Measurements from ENCODE around the gene EGFR.

EGFR gene

DNA sequence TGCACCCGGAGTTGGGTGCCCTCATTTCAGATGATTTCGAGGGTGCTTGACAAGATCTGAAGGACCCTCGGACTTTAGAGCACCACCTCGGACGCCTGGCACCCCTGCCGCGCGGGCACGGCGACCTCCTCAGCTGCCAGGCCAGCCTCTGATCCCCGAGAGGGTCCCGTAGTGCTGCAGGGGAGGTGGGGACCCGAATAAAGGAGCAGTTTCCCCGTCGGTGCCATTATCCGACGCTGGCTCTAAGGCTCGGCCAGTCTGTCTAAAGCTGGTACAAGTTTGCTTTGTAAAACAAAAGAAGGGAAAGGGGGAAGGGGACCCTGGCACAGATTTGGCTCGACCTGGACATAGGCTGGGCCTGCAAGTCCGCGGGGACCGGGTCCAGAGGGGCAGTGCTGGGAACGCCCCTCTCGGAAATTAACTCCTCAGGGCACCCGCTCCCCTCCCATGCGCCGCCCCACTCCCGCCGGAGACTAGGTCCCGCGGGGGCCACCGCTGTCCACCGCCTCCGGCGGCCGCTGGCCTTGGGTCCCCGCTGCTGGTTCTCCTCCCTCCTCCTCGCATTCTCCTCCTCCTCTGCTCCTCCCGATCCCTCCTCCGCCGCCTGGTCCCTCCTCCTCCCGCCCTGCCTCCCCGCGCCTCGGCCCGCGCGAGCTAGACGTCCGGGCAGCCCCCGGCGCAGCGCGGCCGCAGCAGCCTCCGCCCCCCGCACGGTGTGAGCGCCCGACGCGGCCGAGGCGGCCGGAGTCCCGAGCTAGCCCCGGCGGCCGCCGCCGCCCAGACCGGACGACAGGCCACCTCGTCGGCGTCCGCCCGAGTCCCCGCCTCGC is at the start of gene EGFR:
EGFR (plus strand) TSS at position 657 of the 830 bp plus-strand sequence. CDS start 261 bp downstream, outside the sequence.
- DNase-seq, result no peak

DNA sequence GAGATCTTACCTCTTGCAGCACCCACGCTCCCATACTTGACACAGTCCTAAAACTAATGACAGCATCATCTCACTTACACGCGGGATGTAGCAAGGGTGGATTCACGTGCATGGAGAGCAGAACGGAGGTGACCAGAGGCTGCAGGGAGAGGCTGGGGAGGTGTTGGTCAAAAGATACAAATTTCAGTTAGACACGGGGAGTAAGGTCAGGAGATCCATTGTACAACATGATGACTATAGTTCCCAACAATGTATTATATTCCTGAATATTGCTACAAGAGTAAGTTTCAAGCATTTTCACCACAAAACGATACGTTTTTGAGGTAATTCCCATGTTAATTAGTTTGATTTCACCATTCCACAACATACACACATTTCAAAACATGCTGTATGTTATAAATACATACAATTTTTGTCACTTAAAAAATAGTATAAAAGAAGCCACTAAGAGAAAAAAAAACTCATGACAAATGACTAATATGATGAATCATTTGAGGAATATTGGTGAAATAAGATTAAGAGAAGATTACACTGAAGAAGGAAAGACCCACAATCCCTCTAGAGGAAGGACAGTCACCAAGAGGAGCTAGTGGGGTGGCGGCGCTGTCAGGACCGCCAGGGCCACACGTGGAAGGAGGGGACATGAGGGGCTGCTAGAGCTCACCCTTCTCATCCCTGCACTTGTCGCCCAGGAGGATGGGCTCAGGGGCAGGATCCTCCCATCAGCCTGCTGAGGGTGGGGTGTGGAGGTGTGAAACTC is 49.4 kb upstream of the EGFR start:
- DNase-seq, result no peak

DNA sequence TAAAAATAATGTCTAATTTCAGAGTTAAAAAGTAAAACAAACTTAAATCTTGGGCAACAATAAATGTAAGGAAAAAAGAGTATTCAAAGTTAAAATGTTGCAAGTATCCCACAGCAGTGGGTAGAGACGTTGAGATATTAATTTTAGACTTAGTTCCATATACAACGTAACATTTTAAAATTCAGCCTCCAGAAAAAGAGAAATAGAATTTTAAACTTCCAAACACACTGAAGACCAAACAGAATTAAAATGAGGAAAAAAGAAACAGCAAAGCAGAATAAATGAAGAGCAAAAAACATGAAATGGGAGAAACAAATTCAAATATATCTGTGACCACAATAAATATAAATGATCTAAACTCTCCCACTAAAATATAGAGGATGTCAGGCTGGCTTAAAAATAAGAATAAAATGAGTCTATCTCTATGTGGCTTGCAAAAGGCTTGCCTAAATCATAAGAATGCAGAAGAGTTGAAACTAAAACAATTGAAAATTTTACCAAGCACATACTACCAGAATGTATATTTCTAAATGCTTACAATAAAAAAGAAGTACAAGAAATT is 46.0 kb upstream of the EGFR start:
- DNase-seq, result no peak

DNA sequence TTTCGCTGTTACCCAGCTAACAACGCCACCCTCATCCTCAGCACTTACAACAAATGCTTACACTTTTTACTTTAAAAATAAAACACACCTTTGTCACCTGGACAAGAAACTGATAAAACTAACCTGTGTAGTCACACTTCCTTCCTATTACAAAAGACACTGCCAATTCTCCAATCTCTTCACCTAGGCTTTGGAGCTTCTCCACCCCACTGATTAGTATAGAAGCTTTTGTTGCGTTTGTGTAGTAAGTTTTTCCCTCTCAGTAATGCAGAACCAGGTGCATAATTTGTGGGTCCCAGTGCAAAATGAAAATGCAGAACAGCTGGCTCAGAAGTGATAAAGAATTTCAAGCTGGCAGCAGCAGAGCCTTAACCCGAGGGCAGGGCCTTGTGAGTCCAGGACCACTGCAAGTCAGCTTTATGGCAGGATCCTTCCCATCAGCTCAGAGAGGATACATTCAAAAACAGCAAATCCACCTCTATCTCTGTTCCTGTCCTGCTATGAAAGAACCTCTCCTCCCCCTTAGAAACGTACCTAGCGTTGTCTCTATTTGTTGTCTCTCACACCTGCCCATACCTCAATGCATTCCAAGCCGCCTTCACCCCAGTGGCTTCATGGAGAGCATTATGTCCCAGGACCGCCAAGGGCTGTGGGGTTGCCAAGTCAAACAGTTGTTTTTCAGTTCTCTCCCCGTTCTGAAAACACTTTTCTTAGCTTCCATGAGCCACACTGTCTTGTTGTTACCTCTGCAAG is 40.3 kb upstream of the EGFR start:
- DNase-seq, result no peak

DNA sequence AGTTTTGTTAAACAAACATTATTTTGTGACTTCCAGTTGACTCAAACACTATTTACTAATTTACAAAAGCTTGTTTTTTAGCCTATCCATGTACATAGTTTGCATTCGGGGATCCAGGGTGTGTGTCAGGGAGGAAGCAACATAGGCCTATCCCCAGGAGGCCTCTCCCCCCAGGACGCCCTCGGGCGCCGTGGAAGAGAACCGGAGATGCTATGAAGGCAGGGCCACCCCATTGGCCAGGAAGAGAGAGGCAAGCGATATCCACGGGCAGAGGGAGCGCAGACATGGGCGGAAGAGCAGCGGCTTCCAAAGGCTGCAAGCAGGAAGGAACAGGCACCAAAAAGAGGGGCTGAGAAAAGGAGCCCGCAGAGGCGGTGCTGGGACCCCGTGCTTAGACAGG is 38.3 kb upstream of the EGFR start:
- no peak for DNase-seq

DNA sequence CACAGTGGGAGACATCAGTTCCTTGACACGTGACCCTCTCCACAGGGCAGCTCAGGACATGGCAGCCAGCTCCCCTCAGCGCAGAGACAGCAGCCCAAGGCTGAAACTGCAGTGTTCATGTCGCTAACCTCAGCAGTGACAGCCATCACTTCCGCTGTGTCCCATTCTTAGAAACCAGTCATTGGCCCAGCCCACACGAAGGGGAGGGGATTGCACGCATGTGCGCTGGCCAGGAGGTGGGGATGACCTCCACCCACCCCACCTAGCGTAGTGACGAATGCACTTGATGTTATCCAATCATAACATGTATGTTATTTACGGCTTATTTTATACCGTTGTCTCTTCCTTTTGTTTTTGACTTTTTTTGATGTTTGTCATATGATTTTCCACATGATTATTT is 36.9 kb upstream of the EGFR start:
- no peak for DNase-seq

DNA sequence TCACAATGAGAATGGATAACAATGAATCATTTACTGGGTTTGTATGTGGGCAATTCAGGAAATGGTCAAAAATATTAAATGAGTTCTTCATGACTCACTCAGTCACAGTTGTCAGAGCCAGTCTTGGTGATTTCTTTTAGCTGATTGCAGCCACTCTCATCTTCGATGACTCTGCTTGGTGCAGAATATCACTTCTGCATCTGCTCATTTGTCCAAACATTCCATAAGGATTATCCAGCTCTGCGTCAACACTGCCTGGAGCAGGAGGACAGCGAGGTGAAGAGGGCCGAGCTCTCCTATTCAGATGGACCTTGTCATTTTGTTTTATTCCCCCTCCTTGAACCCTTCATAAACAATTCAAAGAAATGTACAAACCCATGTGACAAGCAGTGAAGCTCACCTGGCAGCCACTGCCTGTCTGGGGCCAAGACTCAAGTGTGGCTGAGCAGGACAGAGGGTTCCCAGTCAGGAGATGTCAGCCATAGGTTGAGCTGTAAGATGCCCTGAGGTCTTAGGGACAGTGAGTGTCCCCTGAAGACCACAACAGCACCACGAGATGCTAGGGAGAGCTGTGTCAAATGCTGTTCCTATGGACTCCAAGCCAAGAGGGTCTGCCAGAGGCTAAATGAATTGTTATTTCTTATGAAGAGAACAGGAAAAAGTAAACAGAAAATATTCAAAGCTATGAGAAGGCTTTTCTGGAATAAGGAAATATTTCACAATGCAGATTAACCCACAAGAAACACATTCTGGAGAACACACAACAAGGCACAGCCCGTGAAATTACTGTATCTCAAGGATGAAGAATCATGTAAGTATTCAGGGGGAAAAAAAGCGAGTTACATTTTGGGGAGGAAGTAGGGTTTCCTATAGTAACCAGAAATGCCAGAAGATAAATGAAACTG is 33.1 kb upstream of the EGFR start:
- DNase-seq, result no peak

DNA sequence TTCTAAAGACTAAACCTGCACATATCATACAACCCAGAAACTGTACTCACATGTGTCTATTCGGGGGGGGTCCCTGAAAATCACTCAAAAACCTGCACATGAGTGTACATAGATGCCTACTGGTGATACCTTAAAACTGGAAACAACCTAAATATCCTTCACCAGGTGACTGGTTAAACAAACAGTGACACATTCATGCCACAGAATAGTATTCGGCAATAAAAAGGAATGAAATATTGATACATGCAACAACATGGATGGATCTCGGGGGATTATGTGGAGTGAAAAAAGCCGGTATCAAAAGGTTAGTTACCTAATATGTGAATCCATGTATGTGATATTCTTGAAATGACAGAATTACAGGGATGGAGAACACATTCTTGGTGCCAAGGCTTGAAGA is 32.1 kb upstream of the EGFR start:
- DNase-seq, result no peak

DNA sequence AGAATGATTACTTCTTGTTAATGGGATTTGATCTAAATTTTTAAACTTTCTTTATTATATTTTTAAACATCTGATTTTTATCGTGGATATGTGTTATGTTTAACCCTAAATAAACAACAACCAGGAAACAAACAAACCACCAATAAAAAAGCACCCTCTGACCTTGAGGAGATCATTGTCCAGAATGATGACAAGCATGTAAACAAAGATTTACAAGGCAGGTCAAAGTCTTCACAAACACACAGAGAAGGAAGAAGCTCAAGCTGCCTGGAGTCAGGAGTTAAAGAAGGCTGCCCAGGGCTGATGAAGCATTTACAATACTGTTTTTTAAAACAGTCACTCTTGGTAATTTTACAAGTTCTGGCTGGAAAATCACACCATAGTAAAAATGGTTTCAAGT is 31.0 kb upstream of the EGFR start:
- DNase-seq, result no peak

DNA sequence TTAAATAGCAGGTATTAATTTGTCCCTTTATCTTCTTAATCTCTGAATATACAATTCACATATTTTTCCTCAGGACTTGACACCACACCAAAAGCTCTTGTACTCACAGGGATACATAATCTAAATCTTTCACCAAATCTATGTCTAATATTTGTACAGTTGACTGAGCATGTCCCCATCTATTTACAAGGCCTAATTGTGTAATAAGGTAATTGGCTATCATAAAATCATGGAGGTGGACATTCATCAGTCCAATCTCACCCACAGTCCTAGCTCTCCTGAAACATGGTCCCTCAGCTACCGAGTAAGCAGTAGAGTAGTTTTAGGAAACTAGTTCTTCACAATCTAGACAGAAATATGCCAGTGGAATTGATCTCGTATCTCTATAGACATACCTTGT is 30.3 kb upstream of the EGFR start:
- no peak for DNase-seq

DNA sequence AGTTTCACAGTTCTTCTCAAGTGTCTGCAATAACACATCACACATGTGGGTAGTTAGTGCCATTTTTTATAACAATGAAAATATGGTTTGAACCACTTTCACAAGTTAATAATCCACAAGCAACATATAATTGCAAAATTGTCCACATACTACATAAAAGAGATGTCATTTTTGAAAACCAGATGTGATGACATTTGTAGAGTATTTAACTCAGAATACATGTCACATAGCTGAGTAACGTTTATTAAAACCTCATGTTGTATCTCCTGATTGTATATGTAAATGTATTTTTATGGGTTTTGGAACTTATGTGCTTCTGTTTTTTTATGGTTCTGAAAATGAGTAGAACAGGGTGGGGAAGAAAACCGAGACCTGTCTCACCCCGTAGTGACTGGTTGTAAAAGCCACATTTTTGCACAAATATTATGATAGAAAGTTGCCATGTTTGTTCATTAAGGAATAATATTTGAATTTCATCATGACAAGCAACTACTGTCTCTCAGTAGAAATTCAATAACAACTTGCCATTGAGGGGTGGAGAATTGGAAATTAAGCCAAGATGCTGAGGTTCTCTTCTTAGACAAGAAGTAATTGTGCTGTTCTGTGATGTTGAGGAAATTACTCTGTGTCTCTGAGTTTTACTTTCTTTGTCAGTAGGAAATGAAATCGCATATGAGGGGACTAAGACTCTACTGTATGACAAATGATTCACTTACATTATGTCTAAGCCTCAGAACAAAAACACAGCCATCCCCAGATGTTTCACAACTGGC is 29.2 kb upstream of the EGFR start:
- no peak for DNase-seq

DNA sequence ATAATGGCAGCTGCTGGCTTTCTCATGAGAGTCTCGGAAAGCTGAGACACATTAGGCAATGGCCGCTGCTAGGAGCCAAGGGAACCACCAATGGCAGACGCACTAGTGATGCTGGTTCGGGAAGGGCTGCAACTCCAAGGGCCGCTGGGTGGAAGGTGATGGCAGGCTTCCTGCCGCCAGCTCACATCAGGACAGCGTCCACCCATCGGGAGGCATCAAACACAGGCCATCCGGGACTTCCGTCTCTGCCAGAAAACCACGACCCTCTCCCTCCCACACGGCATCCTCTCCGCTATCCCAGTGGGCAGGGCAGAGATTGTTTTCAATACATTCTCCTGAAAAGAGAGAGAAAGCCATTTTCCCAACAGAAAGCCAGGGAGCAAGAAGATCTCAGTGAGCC is 27.5 kb upstream of the EGFR start:
- DNase-seq, result no peak

DNA sequence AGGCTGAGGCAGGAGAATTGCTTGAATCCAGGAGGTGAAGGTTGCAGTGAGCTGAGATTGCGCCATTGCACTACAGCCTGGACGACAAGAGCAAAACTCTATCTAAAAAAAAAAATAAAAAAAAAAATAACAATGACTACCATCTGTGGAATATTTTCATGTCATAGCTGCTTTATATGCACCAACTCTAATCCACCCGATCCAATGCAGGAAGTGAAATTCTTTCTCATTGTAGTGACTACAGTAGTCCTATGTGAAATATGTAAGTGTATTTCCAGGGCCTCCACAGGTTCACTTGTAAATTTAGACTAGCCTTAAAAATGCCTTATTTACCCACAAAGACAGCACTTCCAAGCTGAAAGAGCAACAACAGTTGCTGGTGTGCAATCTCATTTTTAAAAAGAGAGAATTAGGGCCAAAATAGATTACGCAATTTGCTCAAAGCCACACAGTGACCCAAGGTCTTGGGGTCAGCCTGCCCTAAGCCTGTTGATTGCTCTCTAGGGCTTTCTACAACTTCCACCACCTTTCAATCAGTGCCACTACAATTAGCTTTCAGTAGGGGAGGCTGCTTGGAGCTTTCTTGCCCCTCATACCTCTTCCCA is 25.8 kb upstream of the EGFR start:
- no peak for DNase-seq

DNA sequence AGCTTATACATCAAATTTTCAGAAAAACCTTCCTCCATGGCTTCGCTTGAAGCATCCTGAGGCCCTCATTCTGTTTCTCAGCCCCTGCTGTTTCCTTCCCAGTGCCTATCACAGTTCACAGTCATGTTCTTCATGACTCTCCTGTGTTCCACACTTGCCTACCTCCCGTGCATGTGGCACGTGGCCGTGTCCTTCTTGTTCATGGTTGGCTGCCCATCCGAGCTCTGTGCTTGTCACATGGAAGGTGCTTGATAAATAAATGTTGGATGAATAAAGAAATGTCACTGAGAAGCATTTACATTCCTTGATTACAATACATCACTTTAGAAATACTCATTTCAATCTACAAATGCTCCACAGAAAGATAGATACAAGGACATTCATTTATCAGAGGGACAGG is 23.7 kb upstream of the EGFR start:
- DNase-seq, result no peak

DNA sequence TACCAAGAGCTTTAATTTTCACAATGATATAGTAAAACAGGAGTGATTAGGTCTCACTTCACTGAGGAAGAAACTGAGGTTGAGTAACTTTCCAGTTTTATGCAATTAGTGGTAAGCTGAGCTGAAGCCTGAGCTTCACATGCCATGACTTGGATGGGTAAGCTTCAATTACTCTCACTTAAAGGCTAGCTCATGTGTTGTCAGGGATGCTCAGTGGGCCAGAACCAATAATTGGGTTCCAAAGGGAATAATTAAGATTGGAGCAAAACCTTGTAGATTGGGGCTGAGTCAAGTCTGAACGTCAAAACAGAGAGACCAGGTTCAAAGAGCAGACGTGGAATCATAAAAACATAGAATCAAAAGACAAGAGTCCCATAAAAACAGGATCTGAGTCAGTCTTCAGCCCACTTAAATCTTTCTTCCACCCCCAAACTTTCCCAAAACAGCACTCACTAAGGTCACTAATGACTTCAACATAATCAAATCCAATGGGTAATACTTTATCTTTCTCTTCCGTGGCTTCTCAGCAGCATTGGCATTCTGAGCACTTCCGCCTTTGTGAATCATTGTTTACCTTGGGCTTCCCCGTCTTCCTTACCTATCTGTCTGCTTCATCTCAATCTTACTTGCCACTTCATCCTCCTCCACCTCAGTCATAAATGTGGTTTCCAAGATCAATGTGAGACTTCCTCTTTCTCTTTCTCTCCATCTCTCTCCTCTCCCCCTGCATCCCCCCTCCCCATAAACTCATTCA is 23.0 kb upstream of the EGFR start:
- DNase-seq, result no peak

DNA sequence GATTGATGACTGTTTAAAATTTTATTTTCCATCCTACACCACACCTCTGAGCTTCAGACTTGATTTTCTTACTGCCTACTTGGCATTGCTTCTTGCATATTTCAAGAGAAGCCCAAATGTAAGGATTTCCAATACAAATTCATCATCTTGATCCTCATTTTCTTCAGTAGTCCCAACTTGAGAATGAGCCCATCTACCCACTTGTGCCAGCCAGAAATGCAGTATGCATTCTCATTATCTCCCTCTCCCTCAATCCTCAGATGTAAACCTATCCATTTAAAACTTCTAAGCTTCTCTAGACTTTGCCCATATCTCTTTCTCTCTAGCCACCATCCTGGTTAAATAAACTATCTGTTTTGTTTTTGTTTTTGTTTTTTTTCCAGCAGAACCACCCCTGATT is 22.4 kb upstream of the EGFR start:
- DNase-seq, result no peak

DNA sequence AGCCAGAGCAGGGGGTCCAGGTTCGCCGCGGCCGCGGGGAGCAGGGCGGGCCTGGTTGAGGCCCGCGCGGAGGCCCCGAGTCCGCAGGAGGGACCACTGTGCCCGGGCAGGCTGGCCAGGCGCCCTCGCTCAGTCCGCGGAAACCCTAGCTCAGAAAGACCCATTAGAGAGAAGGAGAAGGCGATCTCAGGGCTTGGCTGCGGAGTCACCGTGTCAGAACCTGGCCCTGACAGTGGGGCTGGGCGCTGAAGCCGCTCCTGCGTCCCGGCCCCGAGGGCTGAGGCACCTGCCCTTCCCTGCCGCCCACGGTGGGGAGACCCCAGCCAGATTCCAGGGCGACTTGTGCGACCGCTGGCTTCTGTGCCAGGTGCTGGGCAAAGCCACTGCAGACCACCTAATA is 14.2 kb upstream of the EGFR start:
- no peak for DNase-seq

DNA sequence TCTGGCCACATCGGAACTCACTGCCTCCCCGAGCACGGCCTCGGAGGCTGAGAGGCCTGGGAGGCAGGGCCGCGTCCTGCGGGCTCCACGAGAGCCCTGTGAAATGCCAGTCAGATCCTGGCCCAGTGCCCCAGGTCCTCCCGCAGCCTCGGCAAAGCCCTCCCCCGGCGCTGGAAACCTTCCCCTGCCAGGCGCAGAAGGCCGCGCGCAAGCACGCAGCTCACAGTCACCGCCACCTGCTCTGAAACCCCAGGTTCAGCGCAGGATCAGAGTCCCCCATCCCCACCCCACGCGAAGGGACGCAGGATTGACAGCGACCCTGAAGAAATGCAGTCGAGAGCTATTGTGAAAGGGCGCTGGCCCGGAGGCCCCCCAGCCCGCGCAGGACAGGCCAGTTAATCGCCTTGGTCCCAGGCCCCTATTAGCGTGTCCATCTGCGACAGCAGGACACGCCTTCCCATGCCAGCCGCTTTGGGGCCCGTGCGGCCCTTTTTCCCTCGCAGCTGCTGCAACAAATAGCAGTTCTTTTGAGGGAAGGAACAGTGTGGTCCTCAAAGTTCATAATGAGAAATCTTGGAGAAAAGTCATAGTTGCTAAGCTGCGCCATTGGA is 13.5 kb upstream of the EGFR start:
- no peak for DNase-seq

DNA sequence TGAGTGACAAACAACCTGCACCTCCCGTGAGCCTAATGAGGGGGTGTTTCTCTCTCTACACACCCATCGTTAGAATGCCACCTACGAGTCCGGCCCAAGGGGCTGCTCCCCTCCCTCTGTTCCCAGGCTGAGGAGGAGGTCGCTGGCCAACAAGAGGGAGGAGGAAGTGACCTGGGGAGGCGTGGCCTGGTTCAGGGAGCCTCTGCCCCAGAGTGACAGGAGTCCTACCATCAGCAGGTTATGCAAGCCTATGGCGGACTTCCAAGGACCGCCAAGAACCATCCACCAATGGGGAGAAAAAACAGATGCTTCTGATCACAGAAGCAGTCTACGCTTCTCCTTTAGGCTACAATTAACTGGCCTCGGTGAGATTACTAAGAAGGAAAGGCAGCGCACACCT is 12.3 kb upstream of the EGFR start:
- DNase-seq, result no peak

DNA sequence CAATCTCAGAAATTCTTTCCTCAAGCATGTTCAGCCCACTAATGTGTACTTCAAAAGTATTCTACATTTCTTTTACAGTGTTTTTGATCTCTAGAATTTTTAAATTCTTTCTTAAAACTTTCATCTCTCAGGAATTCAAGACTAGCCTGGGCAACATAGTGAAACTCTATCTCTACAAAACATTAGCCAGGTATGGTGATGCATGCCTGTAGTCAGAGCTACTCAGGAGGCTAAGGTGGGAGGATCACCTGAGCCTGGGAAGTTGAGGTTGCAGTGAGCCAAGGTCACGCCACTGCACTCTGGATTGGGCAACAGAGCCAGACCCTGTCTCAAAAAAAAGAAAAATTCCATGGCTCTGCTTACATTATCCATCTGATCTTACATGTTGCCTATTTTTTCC is 5.0 kb upstream of the EGFR start:
- no peak for DNase-seq

All from NCI-H1417 treated with DMSO at 0.1 percent for 48 hours (cell line).